ENCODE measurements around the gene LDLRAD2. TPM values are rescaled to one million over a fixed set of nuclear protein-coding genes. Genes with fewer than 3 reads are reported as not detected.
A peak's percentile ranks its signal among the peaks of the same experiment; 100 is the strongest.

Gene LDLRAD2
- total and polyA plus RNA-seq, 10 of the 15 experiments (the other 5 are each of a cell fraction or from before 2014, with no cell fraction given) = 0.04 to 0.23 (median 0.11) TPM; not detected in 7

GRCh38 chr1:21816602-21817302 lies 4.7 kb downstream of the LDLRAD2 start:
- Histone ChIP-seq H3K9me3 (replicated peaks; ENCODE audit: control insufficient read depth, insufficient read depth, low read length) (no peaks in the 10 kb centered on the region; the same call in 2 of the 3 replicates), H2AFZ (ENCODE audit: control insufficient read depth, low read depth, low read length) (no peak overlapping the region), H3K4me1 (ENCODE audit: control insufficient read depth, insufficient read depth, low read length) (no peaks in the 10 kb centered on the region), H3K4me2 (ENCODE audit: control insufficient read depth, insufficient read depth) (no peak overlapping the region), H3K27ac (ENCODE audit: control insufficient read depth, insufficient read depth) (no peak overlapping the region), H3K36me3 (ENCODE audit: control insufficient read depth in 2 of 2, insufficient read depth in 2 of 2, low read length in 1 of 2) (no peaks in the 10 kb centered on the region), H3K79me2 (ENCODE audit: control insufficient read depth, insufficient read depth, low read length) (no peaks in the 10 kb centered on the region), H3K4me3 (no peak overlapping the region), H4K20me1 (ENCODE audit: control insufficient read depth, insufficient read depth) (no peaks in the 10 kb centered on the region), H3K27me3 (replicated peaks in 1 of 2; ENCODE audit: control insufficient read depth in 2 of 2, insufficient read depth in 2 of 2, low read length in 1 of 2) (no peaks in the 10 kb centered on the region; a peak in 1 of 4 replicates), H3K9ac (ENCODE audit: control insufficient read depth, insufficient read depth, low read length) (no peak overlapping the region)
- ATAC-seq (no peak), DNase-seq (ENCODE audit: low read depth, low spot score) (no peak), FAIRE-seq (no peak)
- ChIA-PET CTCF (no interaction called here), RAD21 (ENCODE audit: unreplicated experiment) (no interaction called here), SMC1A (ENCODE audit: uncharacterized antibody, unreplicated experiment) (no interaction called here), POLR2A (no interaction called here)
- no TSS peak for BruUV-seq (replicated peaks)
- TF ChIP-seq SMAD1 (IDR thresholded peaks at IDR 0.05; ENCODE audit: low read depth, partially characterized antibody) = no peak
- 90% methylated on average over 8 of the region's 8 CpGs for WGBS (ENCODE audit: insufficient coverage, insufficient replicate concordance, low lambda C conversion rate, missing lambda C conversion rate)
- in situ Hi-C loops (cut with MboI) = no loop called here
- intact Hi-C loops (cut with micrococcal nuclease; ENCODE audit: unreplicated experiment) = no loop called here

DNA sequence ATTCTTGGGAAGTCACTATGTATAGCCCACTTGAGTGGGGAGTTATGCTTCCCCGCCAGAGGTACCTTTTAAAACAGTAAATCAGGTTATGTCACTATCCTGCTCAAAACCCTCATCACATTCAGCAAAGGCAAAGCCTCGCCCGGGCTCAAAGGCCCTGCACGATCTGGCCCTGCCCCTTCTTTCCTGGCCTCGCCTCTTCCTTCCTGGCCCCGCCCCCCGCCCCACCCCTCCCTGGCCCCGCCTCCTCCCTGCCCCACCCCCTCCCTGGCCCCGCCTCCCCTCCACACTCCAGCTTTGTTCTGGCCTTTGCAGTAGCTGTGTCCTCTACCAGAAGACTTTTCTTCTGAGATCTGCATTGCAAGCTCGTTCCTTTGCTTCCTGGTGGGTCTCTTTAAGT lies 6.6 kb downstream of the LDLRAD2 start:
- ATAC-seq = peak; percentile 70
- H3K9me3 ChIP-seq (replicated peaks; ENCODE audit: control insufficient read depth, insufficient read depth, low read length) = no peaks in the 10 kb centered on the region
- TF ChIP-seq E4F1 (IDR thresholded peaks at IDR 0.05; ENCODE audit: borderline replicate concordance, partially characterized antibody) (no peak), CUX1 (IDR thresholded peaks at IDR 0.05; ENCODE audit: insufficient replicate concordance, low read depth, low read length) (no peak), BACH1 (IDR thresholded peaks at IDR 0.05; ENCODE audit: borderline replicate concordance) (no peak), USF2 (IDR thresholded peaks at IDR 0.05; ENCODE audit: borderline replicate concordance, low read depth, low read length) (no peak)

More for the DNA sequence above, 6.6 kb downstream of the LDLRAD2 start:
- ChIA-PET CTCF (no interaction called here), RAD21 (ENCODE audit: unreplicated experiment) (no interaction called here), POLR2A (no interaction called here), SMC1A (ENCODE audit: uncharacterized antibody, unreplicated experiment) (no interaction called here)
- in situ Hi-C loops (cut with MboI) (no loop called here), intact Hi-C loops (cut with micrococcal nuclease; ENCODE audit: unreplicated experiment) (no loop called here)
- DNase-seq (ENCODE audit: low read depth, low spot score) (no peak), FAIRE-seq (no peak)
- no peak overlapping the region for H3K4me3 ChIP-seq
- BruUV-seq (replicated peaks) = no TSS peak
- H2AFZ ChIP-seq (ENCODE audit: control insufficient read depth, low read depth, low read length) = no peak overlapping the region
- H3K27ac ChIP-seq (ENCODE audit: control insufficient read depth, insufficient read depth) = no peak overlapping the region
- no peaks in the 10 kb centered on the region for H4K20me1 ChIP-seq (ENCODE audit: control insufficient read depth, insufficient read depth)
- H3K9ac ChIP-seq (ENCODE audit: control insufficient read depth, insufficient read depth, low read length) = no peak overlapping the region
- H3K79me2 ChIP-seq (ENCODE audit: control insufficient read depth, insufficient read depth, low read length) = no peaks in the 10 kb centered on the region
- H3K4me2 ChIP-seq (ENCODE audit: control insufficient read depth, insufficient read depth) = no peak overlapping the region
- no peaks in the 10 kb centered on the region for H3K4me1 ChIP-seq (ENCODE audit: control insufficient read depth, insufficient read depth, low read length)
- WGBS (ENCODE audit: insufficient coverage, insufficient replicate concordance, low lambda C conversion rate, missing lambda C conversion rate) = 4% methylated on average over 5 of the region's 10 CpGs
- H3K27me3 ChIP-seq (replicated peaks in 1 of 2; ENCODE audit: control insufficient read depth in 2 of 2, insufficient read depth in 2 of 2, low read length in 1 of 2) = no peaks in the 10 kb centered on the region; a peak in 1 of 4 replicates
- no peaks in the 10 kb centered on the region for H3K36me3 ChIP-seq (ENCODE audit: control insufficient read depth in 2 of 2, insufficient read depth in 2 of 2, low read length in 1 of 2)

Measured in GM12878 (cell line).